Neural crest cell (in vitro differentiated cells): ENCODE data around the gene ACMSD. TPM values are rescaled to one million over a fixed set of nuclear protein-coding genes. Genes with fewer than 3 reads are reported as not detected.

Source experiments
- DNase-seq: peaks from one replicate; pipeline ENCODE4 v3.0.0; 2021; ENCODE audit warnings: low read depth, mixed read lengths, low spot score
- H3K27ac Mint-ChIP-seq: one replicate; pipeline ENCODE4 v1.8.0; 2021; ENCODE audit warnings: mild to moderate bottlenecking, mixed read lengths; ENCODE audit not compliant: unreplicated experiment
- H3K27me3 Mint-ChIP-seq: 2 replicates; pipeline ENCODE4 v1.8.0; 2021; ENCODE audit warnings: low read depth, mild to moderate bottlenecking, mixed read lengths
- H3K36me3 Mint-ChIP-seq: 2 replicates; pipeline ENCODE4 v1.8.0; 2021; ENCODE audit warnings: low read depth, mild to moderate bottlenecking, mixed read lengths
- H3K4me1 Mint-ChIP-seq: 2 replicates; pipeline ENCODE4 v1.8.0; 2021; ENCODE audit warnings: mixed read lengths
- H3K4me3 Mint-ChIP-seq: one replicate; pipeline ENCODE4 v1.8.0; 2021; ENCODE audit warnings: mild to moderate bottlenecking, mixed read lengths
- H3K9me3 Mint-ChIP-seq: 2 replicates; pipeline ENCODE4 v1.8.0; 2021; ENCODE audit warnings: mixed read lengths
- CTCF ChIP-seq: fragments of 200-600 bp; sonication (generic); conservative IDR thresholded peaks from 2 replicates; pipeline ENCODE4 v1.5.0; 2021; ENCODE audit warnings: antibody characterized with exemption, mild to moderate bottlenecking
- total RNA-seq: library from RNA; stranded (reverse); gene quantifications from 2 replicates; pipeline ENCODE4 v1.2.1, GENCODE V29; 2021

ACMSD gene
- total RNA-seq, 1 donor from 2014 or later = not detected

- TF ChIP-seq CTCF = no peak
- Mint-ChIP-seq H3K4me3 (no peak overlapping the region), H3K9me3 (no peaks in the 10 kb centered on the region), H3K27me3 (no peaks in the 10 kb centered on the region), H3K4me1 (no peaks in the 10 kb centered on the region), H3K36me3 (no peaks in the 10 kb centered on the region), H3K27ac (peak overlapping the region; percentile 57)
- DNase-seq = no peak
Measured at GRCh38 chr2:134863446-134863845, 25.0 kb downstream of the ACMSD start.

GRCh38 chr2:134865067-134865787 lies 26.8 kb downstream of the ACMSD start:
- DNase-seq = no peak
- TF ChIP-seq CTCF = no peak
- no peaks in the 10 kb centered on the region for H3K4me1 Mint-ChIP-seq
- H3K36me3 Mint-ChIP-seq = no peaks in the 10 kb centered on the region
- no peak overlapping the region for H3K4me3 Mint-ChIP-seq
- H3K27me3 Mint-ChIP-seq = no peaks in the 10 kb centered on the region
- no peaks in the 10 kb centered on the region for H3K9me3 Mint-ChIP-seq
- no peak overlapping the region for H3K27ac Mint-ChIP-seq

- peaks cover 2% of the 10 kb centered on the region for H3K9me3 Mint-ChIP-seq
- H3K4me1 Mint-ChIP-seq = no peaks in the 10 kb centered on the region
- no peaks in the 10 kb centered on the region for H3K27me3 Mint-ChIP-seq
- H3K36me3 Mint-ChIP-seq = no peaks in the 10 kb centered on the region
- no peak overlapping the region for H3K27ac Mint-ChIP-seq
- no peak overlapping the region for H3K4me3 Mint-ChIP-seq
- TF ChIP-seq CTCF = no peak
- no peak for DNase-seq
Measured at GRCh38 chr2:134866498-134867099, 28.2 kb downstream of the ACMSD start.

- Mint-ChIP-seq H3K27me3 (no peaks in the 10 kb centered on the region), H3K4me3 (no peak overlapping the region), H3K27ac (peak overlapping the region; percentile 43), H3K4me1 (no peaks in the 10 kb centered on the region), H3K9me3 (peaks cover 3% of the 10 kb centered on the region), H3K36me3 (no peaks in the 10 kb centered on the region)
- no peak for TF ChIP-seq CTCF
- no peak for DNase-seq
Measured at GRCh38 chr2:134869946-134870736, 31.7 kb downstream of the ACMSD start.

GRCh38 chr2:134873152-134873551 lies 34.7 kb downstream of the ACMSD start:
- Mint-ChIP-seq H3K27me3 (no peaks in the 10 kb centered on the region), H3K36me3 (no peaks in the 10 kb centered on the region), H3K9me3 (peaks cover 3% of the 10 kb centered on the region), H3K27ac (no peak overlapping the region), H3K4me1 (no peaks in the 10 kb centered on the region), H3K4me3 (no peak overlapping the region)
- no peak for DNase-seq
- TF ChIP-seq CTCF = no peak
